ENCODE measurements around the gene COL18A1.

DNA sequence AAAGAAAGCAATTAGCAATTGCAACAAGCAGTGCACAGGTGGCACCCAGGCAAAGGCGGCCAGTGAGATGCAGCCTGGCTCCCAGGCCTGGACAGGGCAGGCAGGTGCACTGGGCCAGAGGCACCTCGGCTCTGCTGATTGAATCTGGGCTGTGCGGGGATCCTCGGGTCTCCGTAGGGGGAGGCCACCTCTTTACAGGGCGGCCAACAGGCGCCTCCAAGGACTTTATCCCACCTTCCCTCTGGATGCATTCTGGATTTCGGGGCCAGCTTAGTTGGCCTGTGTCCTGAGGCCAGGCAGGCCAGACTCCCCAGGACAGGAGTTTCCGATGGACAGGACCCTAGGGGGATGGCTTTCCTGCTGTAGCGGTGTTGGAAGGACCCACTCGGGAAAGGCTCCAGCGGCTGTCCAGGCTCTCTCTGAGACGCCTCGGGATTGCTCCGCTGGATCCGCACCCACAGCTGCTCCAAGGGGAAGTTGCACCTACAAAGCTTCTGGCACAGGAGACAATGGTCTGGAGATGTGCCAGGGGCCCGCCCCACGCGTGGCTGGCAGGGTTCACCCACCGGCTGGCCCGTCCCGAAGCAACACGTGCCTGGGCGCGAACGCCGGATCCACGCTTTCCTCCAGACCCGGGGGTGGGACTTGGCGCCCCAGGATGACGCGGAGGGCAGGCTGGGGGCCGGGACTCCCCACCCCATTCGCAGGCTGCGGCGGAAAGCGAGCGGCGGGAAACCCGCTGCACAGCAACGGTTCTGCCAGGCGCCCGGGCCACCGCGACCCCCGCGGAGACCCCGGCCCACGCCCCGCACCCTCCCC, 136.5 kb downstream of the COL18A1 start:
- TF ChIP-seq POLR2AphosphoS5 (IDR thresholded peaks at IDR 0.05) (peak in 2 of 4 donors; percentile 23 to 55), POLR2A (IDR thresholded peaks at IDR 0.05) (no peak), EP300 (IDR thresholded peaks at IDR 0.05) (no peak)
- TF ChIP-seq, protein P1, sequence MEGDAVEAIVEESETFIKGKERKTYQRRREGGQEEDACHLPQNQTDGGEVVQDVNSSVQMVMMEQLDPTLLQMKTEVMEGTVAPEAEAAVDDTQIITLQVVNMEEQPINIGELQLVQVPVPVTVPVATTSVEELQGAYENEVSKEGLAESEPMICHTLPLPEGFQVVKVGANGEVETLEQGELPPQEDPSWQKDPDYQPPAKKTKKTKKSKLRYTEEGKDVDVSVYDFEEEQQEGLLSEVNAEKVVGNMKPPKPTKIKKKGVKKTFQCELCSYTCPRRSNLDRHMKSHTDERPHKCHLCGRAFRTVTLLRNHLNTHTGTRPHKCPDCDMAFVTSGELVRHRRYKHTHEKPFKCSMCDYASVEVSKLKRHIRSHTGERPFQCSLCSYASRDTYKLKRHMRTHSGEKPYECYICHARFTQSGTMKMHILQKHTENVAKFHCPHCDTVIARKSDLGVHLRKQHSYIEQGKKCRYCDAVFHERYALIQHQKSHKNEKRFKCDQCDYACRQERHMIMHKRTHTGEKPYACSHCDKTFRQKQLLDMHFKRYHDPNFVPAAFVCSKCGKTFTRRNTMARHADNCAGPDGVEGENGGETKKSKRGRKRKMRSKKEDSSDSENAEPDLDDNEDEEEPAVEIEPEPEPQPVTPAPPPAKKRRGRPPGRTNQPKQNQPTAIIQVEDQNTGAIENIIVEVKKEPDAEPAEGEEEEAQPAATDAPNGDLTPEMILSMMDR (IDR thresholded peaks at IDR 0.05): no peak

All from sigmoid colon (tissue), 4 donors.